Mucosa of stomach (tissue), 1 donor: Measurements from ENCODE around the gene SIGLEC15.
"Not testable (repeated sequence)": the region's sequence is repeated elsewhere in the genome, so short reads cannot be mapped to it uniquely, and the experiment has no call there.

Experiments used
- H3K27me3 ChIP-seq: one replicate; pipeline ENCODE4 v1.7.0; 2013; ENCODE audit warnings: mild to moderate bottlenecking, low read length; ENCODE audit not compliant: control insufficient read depth, insufficient read depth
- H3K36me3 ChIP-seq: one replicate; pipeline ENCODE4 v1.7.0; 2013; ENCODE audit warnings: low read length; ENCODE audit not compliant: control insufficient read depth, insufficient read depth
- H3K4me1 ChIP-seq: one replicate; pipeline ENCODE4 v1.7.0; 2013; ENCODE audit warnings: mild to moderate bottlenecking, low read length; ENCODE audit not compliant: control insufficient read depth, insufficient read depth
- H3K4me3 ChIP-seq: one replicate; pipeline ENCODE4 v1.7.0; 2013; ENCODE audit warnings: low read length
- H3K9ac ChIP-seq: one replicate; pipeline ENCODE4 v1.7.0; 2013; ENCODE audit warnings: mild to moderate bottlenecking, low read length, moderate library complexity
- H3K9me3 ChIP-seq: one replicate; pipeline ENCODE4 v1.7.0; 2013; ENCODE audit warnings: mild to moderate bottlenecking, low read length, moderate library complexity; ENCODE audit not compliant: control insufficient read depth
- donor health status: Pancreatic carcinoma.

The SIGLEC15 gene

DNA sequence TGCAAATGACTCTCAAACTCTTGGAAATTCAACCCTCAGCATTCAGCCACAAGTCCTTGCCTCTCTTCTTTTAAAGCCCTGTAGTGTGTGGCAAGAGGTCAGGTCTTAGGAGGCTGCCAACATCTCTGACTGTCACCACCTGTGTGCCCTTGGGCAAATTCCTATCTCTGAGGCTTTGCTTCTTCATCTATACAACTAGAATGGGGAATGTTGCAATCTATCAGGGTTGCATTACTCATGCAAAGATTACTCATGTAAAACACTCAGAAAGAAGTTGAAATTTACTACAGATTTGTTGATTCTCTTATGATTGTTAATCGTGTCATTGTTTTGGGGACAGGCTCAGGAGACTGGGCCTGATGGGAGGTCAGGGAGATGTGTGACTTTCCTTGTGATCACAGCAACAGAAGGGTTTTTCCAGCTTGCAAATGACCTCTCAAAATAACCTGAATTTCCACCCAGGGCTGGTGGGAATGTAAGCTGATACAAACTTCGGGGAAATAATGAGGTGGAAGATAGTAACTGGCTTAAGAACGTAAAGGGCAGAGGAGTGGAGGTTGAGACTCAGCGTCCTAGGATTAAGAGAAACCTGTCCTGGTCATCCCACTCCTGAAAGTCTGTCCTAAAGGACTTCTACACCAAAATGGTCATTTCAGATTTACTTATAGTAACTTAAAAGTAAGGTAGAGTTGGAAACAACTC is 32.1 kb upstream of the SIGLEC15 start:
- Histone ChIP-seq H3K27me3 (no peaks in the 10 kb centered on the region), H3K4me1 (no peaks in the 10 kb centered on the region), H3K9ac (no peak overlapping the region), H3K36me3 (no peaks in the 10 kb centered on the region), H3K9me3 (no peaks in the 10 kb centered on the region), H3K4me3 (no peak overlapping the region)

DNA sequence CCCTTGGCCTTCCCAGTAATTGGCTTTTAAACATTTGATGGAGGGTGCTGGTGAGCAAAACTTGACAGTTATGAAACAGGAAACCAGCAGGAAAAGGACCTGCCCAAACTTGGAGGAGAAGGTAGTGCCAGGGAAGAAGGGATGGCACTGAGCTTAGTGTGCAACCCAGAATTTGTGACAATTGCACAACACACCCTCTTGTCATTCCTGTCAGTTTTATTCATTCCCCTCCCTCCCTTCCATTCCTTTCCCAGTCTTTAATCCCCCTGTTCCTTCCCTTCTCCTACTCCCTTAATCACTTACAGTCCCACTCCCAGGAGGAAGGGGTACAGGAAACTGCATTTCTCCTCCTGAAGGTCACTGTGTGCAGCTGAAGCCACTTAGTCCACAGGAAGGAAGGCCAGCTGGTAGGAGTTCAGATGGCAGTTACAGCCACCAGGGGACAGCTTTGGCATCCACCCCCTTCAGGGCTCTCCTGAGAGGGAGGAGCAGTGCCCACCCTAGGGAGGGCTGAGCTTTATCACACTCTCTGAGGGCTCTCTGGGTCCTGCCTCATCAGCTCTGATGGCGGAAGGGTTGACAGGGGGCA is 24.0 kb upstream of the SIGLEC15 start:
- Histone ChIP-seq H3K27me3 (no peaks in the 10 kb centered on the region), H3K4me1 (peaks cover 19% of the 10 kb centered on the region), H3K36me3 (no peaks in the 10 kb centered on the region), H3K4me3 (no peak overlapping the region), H3K9me3 (no peaks in the 10 kb centered on the region), H3K9ac (no peak overlapping the region)

DNA sequence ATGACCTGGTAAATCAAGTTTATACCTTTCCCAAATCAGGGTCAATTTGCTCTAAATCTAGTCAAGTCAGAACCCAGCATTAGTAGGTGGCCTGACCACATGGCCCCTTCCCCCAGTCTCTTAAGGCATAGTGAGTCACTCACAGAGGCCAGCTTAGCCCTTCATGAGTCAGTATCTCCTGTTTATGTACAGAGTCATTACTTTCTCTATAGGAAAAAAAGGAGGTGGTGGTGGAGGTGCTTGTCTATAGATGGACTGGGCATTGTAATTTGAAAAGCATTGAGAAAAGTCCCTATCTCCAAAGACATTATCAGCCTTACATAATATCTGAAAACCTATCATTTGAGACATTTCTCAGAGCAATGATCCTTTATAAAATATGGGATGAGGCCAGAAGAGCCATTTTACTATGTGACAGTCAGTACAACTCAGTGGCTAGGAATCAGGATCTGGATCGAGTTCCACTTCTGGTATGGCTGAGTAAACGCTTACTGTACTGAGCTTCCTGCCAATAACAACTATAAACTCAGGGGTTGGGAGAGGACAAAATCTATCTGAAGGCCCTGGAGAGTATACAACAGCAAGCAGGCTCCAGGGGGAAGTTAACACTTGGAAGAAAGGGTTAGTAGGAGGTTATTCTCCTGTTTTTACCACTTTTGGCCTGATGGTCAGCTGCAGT is 22.5 kb upstream of the SIGLEC15 start:
- no peak overlapping the region for H3K4me3 ChIP-seq
- no peaks in the 10 kb centered on the region for H3K9me3 ChIP-seq
- H3K9ac ChIP-seq = no peak overlapping the region
- H3K4me1 ChIP-seq = peaks cover 28% of the 10 kb centered on the region
- H3K36me3 ChIP-seq = no peaks in the 10 kb centered on the region
- no peaks in the 10 kb centered on the region for H3K27me3 ChIP-seq

DNA sequence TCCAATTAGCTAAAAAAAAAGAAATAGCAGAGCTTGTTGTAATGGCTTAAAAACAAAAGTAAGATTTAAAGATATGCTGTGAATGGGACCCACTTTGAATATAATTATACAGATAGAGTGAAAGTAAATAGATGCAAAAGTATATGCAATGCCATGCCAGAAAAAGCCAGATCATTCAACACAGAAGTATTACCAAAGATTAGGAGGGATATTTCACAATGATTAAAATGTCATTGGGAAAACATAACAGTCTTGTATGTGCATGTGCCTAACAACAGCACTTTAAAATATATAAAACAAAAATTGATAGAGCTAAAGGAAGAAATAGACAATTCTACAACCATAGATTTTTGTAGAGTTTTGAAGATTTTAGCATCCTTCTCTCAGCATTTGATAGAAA is 19.9 kb upstream of the SIGLEC15 start:
- Histone ChIP-seq H3K36me3 (no peaks in the 10 kb centered on the region), H3K4me1 (peaks cover 28% of the 10 kb centered on the region), H3K9me3 (no peaks in the 10 kb centered on the region), H3K9ac (no peak overlapping the region), H3K4me3 (no peak overlapping the region), H3K27me3 (no peaks in the 10 kb centered on the region)

DNA sequence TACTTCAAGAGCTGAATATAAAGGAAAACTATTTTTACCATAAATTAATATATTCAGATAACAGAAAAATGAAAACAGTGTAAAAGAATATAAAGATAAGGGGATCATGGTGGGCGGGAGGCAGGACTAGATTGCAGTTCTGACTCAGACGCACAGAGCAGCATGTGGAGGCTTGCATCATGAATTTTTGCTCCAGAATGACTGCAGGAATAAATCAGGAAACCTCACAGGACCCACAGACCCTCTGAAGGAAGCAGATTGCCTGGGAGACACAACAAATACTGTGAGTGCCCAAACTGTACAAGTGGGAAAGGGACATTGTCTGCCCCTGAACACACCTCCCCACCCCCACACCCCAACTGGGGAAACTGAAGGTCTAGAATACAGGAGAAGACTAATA is 19.2 kb upstream of the SIGLEC15 start:
- no peaks in the 10 kb centered on the region for H3K36me3 ChIP-seq
- H3K9ac ChIP-seq = no peak overlapping the region
- no peak overlapping the region for H3K4me3 ChIP-seq
- peaks cover 28% of the 10 kb centered on the region for H3K4me1 ChIP-seq
- no peaks in the 10 kb centered on the region for H3K27me3 ChIP-seq
- H3K9me3 ChIP-seq = no peaks in the 10 kb centered on the region

DNA sequence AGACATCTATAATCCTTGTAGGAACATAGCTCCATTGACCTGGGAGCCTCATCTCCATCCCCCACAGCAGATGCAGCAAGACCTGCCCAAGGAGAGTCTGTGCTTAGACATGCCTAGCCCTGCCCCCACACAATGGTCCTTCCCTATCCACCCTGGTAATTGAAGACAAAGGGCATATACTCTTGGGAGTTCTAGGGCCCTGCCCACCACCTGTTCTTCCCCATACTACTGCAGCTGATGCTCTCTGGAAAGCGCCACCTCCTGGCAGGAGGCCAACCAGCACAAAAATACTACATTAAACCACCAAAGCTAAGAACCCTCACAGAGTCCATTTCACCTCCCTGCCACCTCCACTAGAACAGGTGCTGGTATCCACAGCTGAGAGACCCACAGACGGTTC is 18.3 kb upstream of the SIGLEC15 start:
- not testable (repeated sequence) for H3K36me3 ChIP-seq, H3K27me3 ChIP-seq, H3K9ac ChIP-seq, H3K4me3 ChIP-seq, H3K9me3 ChIP-seq
- peaks cover 24% of the 10 kb centered on the region for H3K4me1 ChIP-seq

DNA sequence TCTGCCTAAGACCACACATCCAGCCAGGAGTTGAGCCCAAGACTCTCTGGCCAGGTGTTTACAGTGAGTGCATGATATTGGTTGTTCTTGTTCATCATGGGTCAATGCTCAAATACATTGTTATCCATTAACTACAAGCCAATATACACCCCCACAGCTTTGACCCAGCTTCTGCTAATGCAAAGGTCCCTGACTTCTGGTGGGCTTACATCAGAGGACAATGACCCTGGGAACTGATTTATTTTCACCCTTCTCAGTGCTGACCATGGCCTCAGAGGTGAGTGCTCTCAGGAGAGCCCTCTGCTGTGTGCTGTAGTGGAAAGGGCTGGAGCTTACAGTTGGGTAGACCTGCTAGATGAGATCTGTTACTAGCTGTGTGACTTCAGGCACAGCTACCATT is 10.7 kb upstream of the SIGLEC15 start:
- H3K36me3 ChIP-seq, H3K9ac ChIP-seq, H3K4me1 ChIP-seq, H3K27me3 ChIP-seq, H3K9me3 ChIP-seq, H3K4me3 ChIP-seq: not testable (repeated sequence)

DNA sequence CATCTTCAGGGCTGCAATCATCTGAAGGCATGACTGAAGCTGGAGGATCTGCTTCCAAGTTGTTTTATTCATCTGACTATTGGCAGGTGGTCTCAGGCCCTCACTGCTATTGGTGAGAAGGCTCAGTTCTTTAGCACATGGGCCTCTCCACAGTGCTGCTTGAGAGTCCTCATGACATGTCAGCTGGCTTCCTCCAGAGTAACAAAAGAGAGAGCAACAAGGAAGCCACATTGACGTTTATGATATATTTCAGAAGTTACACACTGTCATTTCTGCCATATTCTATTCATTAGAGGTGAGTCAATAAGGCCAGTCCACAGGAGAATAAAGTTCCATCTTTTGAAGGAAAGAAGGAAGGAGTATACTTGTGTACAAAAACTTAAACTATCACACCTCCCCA is 7.9 kb upstream of the SIGLEC15 start:
- Histone ChIP-seq H3K4me1 (peaks cover 16% of the 10 kb centered on the region), H3K9ac (no peak overlapping the region), H3K36me3 (no peaks in the 10 kb centered on the region), H3K4me3 (no peak overlapping the region), H3K27me3 (no peaks in the 10 kb centered on the region), H3K9me3 (no peaks in the 10 kb centered on the region)

DNA sequence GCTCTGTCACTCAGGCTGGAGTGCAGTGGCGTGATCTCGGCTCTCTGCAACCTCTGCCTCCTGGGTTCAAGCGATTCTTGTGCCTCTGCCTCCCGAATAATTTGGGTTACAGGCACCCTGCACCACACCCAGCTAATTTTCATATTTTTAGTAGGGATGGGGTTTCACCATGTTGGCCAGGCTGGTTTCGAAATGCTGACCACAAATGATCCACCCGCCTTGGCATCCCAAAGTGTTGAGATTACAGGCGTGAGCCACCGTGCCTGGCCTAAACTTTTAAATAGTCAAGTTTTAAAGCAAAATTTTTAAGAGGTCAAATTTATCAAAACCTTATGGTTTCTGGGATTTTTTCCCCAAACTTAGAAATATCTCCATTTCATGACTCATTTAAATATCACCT is 6.7 kb upstream of the SIGLEC15 start:
- peaks cover 16% of the 10 kb centered on the region for H3K4me1 ChIP-seq
- H3K9me3 ChIP-seq, H3K36me3 ChIP-seq, H3K9ac ChIP-seq, H3K27me3 ChIP-seq, H3K4me3 ChIP-seq: not testable (repeated sequence)

DNA sequence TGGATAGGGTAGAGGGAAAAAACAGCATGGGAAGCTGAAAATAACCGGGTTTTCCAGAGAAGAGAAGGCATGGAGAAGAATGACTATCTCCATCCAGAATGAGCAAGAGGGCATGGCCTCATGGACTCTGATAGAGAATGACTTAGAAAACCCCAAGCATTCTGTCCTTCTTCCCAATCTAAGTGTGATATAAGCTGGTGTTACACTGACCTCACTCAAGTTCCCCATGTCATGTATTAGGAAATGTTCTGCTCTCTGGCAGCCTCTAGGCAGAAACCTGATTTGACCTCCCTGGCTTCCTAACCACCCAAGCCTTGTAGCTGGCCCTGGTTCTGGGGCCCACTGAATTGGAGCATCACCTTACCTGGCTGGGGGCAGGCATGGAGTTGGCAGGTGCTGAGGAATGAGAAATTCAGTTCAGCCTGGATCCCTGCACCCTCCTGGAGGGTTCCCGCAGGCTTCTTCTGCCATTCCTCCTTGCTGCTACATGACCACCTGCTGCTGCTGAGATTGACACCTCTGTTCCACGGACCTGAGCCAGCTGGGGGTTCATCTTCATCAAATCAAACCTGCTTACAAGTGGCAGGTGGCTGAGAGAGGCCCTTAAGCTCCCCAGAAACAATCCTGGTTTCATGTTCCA is 5.2 kb upstream of the SIGLEC15 start:
- H3K27me3 ChIP-seq = no peaks in the 10 kb centered on the region
- no peak overlapping the region for H3K4me3 ChIP-seq
- no peaks in the 10 kb centered on the region for H3K9me3 ChIP-seq
- peaks cover 16% of the 10 kb centered on the region for H3K4me1 ChIP-seq
- no peak overlapping the region for H3K9ac ChIP-seq
- no peaks in the 10 kb centered on the region for H3K36me3 ChIP-seq

DNA sequence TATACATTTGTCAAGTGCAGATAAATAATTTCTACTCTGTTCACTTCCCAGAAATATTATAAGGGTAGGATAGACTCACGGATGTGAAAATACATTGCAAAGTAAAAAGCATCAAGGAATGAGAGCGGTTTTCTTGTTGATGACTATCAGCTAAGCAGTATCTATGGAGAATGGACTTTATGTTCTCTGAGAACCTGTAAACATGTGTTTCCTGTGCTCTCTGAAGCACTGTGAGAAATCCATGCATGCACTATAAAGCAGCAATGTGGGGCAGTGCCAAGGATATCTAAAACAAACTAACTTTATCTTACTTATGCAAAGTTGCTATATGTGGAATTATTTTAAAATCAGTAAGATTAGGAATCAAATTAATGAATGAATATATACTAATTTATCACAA is 4.4 kb upstream of the SIGLEC15 start:
- Histone ChIP-seq H3K9me3 (no peaks in the 10 kb centered on the region), H3K4me1 (peaks cover 24% of the 10 kb centered on the region), H3K9ac (no peak overlapping the region), H3K4me3 (no peak overlapping the region), H3K36me3 (no peaks in the 10 kb centered on the region), H3K27me3 (no peaks in the 10 kb centered on the region)

DNA sequence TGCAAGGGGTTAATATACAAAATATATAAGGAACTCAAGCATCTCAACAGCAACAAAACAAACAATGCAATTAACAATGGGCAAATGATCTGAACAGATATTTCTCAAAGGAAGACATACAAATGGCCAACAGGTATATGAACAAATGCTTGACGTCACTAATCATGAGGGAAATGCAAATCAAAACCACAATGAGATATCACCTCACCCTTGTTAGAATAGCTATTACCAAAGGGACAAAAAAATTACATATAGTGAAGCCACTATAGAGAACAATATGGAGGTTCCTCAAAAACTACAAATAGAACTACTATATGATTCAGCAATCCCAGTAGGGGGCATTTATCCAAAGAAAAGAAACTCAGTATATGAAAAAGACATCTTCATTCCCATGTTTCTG is 3.8 kb upstream of the SIGLEC15 start:
- Histone ChIP-seq H3K27me3 (no peaks in the 10 kb centered on the region), H3K9me3 (no peaks in the 10 kb centered on the region), H3K4me3 (no peak overlapping the region), H3K4me1 (peaks cover 31% of the 10 kb centered on the region), H3K9ac (no peak overlapping the region), H3K36me3 (no peaks in the 10 kb centered on the region)
